ENCODE measurements around the gene BPIFB6. TPM values are rescaled to one million over a fixed set of nuclear protein-coding genes. Genes with fewer than 3 reads are reported as not detected.

Gene BPIFB6
- total RNA-seq, 1 experiment from 2014 or later: not detected

GRCh38 chr20:33074675-33075074 lies 43.2 kb downstream of the BPIFB6 start (continued):
- TF ChIP-seq AFF4 (CRISPR knock-in tag; IDR thresholded peaks at IDR 0.05; ENCODE audit: borderline replicate concordance): no peak
- no peak for TF ChIP-seq ZNF317 (CRISPR knock-in tag; IDR thresholded peaks at IDR 0.05; ENCODE audit: borderline replicate concordance, low read depth)
- no peak for TF ChIP-seq SMAD3 (CRISPR knock-in tag; IDR thresholded peaks at IDR 0.05; ENCODE audit: borderline replicate concordance)
- TF ChIP-seq, protein P1, sequence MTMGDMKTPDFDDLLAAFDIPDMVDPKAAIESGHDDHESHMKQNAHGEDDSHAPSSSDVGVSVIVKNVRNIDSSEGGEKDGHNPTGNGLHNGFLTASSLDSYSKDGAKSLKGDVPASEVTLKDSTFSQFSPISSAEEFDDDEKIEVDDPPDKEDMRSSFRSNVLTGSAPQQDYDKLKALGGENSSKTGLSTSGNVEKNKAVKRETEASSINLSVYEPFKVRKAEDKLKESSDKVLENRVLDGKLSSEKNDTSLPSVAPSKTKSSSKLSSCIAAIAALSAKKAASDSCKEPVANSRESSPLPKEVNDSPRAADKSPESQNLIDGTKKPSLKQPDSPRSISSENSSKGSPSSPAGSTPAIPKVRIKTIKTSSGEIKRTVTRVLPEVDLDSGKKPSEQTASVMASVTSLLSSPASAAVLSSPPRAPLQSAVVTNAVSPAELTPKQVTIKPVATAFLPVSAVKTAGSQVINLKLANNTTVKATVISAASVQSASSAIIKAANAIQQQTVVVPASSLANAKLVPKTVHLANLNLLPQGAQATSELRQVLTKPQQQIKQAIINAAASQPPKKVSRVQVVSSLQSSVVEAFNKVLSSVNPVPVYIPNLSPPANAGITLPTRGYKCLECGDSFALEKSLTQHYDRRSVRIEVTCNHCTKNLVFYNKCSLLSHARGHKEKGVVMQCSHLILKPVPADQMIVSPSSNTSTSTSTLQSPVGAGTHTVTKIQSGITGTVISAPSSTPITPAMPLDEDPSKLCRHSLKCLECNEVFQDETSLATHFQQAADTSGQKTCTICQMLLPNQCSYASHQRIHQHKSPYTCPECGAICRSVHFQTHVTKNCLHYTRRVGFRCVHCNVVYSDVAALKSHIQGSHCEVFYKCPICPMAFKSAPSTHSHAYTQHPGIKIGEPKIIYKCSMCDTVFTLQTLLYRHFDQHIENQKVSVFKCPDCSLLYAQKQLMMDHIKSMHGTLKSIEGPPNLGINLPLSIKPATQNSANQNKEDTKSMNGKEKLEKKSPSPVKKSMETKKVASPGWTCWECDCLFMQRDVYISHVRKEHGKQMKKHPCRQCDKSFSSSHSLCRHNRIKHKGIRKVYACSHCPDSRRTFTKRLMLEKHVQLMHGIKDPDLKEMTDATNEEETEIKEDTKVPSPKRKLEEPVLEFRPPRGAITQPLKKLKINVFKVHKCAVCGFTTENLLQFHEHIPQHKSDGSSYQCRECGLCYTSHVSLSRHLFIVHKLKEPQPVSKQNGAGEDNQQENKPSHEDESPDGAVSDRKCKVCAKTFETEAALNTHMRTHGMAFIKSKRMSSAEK (CRISPR knock-in tag; IDR thresholded peaks at IDR 0.05; ENCODE audit: borderline replicate concordance): no peak
- TF ChIP-seq ZBTB43 (CRISPR knock-in tag; IDR thresholded peaks at IDR 0.05): no peak
- no peak for TF ChIP-seq TP53 (CRISPR knock-in tag; IDR thresholded peaks at IDR 0.05)
- TF ChIP-seq, protein P2, sequence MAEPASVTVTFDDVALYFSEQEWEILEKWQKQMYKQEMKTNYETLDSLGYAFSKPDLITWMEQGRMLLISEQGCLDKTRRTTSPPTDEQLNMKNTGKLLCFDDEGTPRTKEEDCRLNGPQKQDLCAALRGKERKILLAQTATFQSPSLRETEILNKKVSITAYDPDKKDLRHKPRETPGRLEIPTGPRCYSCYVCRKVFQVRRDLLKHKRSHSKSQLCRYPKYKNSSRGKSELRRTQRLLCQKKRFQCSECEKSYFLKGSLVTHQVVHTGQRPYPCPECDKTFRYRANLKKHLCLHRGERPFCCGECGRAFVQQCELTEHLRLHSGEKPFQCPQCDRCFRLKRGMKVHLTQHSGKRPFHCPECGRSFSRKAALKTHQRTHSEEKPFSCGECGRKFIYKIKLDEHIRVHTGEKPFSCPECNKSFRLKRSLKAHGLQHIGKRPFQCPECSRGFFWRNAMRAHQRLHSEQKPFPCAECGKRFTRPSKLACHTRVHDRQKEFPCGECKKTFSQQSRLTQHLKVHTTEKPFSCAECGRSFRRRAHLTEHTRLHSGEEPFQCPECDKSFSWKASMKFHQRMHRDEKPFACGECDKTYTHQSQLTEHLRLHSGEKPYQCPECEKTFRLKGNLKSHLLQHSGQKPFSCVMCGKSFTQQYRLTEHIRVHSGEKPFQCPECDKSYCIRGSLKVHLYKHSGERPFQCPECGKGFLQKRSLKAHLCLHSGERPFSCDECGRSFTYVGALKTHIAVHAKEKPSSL (CRISPR knock-in tag; conservative IDR thresholded peaks at IDR 0.05): no peak
- TF ChIP-seq GTF2I (CRISPR knock-in tag; conservative IDR thresholded peaks at IDR 0.05): no peak
- TF ChIP-seq TEAD1 (CRISPR knock-in tag; IDR thresholded peaks at IDR 0.05): no peak

DNA sequence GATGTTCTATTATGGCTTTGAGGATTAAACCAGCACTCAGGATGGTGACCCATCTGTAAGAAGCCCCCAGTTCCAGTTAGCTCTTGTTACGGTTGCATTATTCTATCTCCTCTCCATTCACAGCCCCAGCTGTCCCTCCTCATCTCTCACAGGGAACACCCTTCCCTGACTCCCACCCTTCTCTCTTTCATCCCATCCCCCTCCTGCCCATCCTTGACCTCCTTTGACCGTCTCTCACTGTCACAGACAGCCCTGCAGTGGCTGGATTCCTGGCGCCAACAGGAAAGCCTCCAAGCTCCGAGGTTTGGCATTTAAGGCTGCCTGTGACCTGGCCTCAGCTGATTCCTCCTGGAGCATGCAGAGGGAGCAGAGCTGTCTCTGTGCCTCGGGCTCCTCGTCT lies 43.8 kb downstream of the BPIFB6 start:
- no peak for TF ChIP-seq ZBTB43 (CRISPR knock-in tag; IDR thresholded peaks at IDR 0.05)
- TF ChIP-seq, protein P3, sequence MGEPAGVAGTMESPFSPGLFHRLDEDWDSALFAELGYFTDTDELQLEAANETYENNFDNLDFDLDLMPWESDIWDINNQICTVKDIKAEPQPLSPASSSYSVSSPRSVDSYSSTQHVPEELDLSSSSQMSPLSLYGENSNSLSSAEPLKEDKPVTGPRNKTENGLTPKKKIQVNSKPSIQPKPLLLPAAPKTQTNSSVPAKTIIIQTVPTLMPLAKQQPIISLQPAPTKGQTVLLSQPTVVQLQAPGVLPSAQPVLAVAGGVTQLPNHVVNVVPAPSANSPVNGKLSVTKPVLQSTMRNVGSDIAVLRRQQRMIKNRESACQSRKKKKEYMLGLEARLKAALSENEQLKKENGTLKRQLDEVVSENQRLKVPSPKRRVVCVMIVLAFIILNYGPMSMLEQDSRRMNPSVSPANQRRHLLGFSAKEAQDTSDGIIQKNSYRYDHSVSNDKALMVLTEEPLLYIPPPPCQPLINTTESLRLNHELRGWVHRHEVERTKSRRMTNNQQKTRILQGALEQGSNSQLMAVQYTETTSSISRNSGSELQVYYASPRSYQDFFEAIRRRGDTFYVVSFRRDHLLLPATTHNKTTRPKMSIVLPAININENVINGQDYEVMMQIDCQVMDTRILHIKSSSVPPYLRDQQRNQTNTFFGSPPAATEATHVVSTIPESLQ (CRISPR knock-in tag; IDR thresholded peaks at IDR 0.05): no peak
- TF ChIP-seq, protein P4, sequence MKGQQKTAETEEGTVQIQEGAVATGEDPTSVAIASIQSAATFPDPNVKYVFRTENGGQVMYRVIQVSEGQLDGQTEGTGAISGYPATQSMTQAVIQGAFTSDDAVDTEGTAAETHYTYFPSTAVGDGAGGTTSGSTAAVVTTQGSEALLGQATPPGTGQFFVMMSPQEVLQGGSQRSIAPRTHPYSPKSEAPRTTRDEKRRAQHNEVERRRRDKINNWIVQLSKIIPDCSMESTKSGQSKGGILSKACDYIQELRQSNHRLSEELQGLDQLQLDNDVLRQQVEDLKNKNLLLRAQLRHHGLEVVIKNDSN (CRISPR knock-in tag; IDR thresholded peaks at IDR 0.05): no peak
- Mint-ChIP-seq H3K27ac (no peak overlapping the region), H3K36me3 (no peaks in the 10 kb centered on the region), H3K27me3 (ENCODE audit: low read depth) (no peaks in the 10 kb centered on the region; the same call in 1 of the 2 replicates), H3K9me3 (peaks cover 5% of the 10 kb centered on the region), H3K4me3 (no peak overlapping the region), H3K4me1 (no peaks in the 10 kb centered on the region)
- no peak for ATAC-seq
- CTCF ChIA-PET: no interaction called here
- POLR2A ChIA-PET: no interaction called here
- no peak for DNase-seq (ENCODE audit: low spot score)
